Stimulated activated CD8-positive, alpha-beta memory T cell treated with anti-CD3 and anti-CD28 coated beads, Interleukin-4, amount 100 ng/mL, for 48 hours (primary cell): ENCODE measurements around the gene CD3D.

Source experiments
- DNase-seq: peaks from one replicate; pipeline ENCODE4 v3.0.0-alpha.2; 2020

The CD3D gene

GRCh38 chr11:118295815-118296454, 46.6 kb downstream of the CD3D start:
- no peak for DNase-seq

DNA sequence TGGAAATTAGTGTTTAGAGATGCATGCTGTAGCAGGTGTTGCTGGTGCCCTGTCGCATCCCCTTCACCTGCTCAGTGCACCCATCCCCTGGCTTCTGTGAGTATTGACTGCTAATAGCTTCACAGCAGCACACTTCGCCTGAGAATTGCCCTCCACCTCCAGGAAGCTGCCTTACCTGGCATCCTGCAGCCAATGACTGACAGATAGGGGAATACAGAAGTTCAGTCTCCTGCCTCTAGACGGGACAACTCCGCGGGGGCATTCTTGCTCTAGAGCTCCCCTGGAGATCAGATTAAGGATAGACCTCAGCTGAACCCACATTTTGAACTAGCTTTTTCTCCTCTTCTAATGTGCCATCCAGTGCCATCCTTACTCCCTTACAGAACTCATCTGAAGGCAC, 47.3 kb downstream of the CD3D start:
- DNase-seq = no peak

GRCh38 chr11:118294053-118294452, 48.5 kb downstream of the CD3D start:
- DNase-seq = no peak

DNA sequence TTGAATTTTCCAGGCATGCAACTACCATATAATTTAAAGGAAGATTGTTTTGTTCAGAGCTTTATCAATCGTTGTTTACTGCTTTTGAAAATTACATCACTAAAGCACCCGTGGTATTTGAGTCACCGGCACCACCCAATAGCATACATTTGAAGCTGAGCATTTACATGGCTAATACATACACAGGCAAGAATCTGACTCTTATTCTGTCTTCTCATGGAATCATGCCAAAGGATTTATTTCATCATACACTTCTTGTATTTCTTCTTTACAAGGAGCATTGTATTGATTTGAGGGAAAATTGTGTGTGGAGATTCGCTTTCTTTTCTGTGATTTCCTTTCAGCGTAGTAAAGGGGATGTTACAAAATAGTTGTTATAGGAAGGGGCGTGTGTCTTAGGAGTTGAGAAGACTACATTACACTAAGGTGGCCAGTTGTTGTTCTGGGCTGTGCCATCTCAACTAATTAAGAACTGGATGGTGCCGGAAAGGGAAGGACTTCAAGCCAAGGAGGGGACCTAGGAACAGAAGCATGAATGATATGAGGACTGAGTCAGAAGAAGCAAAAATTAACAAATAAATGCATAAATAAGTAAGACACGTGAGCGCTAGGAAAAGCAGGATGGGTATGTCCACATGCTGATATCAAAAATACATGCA, 50.9 kb downstream of the CD3D start:
- no peak for DNase-seq

DNA sequence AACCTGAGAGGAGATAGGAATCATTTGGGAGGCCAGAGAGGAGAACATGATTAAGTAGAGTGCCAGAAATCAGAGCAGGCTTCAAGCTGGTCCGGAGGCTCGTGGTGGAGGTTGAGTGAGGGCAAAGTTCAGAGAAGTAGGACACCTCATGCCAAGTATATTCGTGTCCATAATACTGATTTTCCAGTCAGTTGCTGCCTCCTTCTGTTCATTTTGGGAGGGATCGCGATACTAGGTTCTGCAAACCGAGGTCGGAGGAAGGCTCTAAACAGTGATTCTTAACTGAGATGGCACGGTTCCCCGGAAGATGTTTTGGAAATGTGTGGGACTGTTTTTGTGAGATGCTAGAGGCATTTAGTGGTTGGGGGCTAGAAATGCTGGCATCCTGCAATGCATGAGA, 51.6 kb downstream of the CD3D start:
- no peak for DNase-seq

DNA sequence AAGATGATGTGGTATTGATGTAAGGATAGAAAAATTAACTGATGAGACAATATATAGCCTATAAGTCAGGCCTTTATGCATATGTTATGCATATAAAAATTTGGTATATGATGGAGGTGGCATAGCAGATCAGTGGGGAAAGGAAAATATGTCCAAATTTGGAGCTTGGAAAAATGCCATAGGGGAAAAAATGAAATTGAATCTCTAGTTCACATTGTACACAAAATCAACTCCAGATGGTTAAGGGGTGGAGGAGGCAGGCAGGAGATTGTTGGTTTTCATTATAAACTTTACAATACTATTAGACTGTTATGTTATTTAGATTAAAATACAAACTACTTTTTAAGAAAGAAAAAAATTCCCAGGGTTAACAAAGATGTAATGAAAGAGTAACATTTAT, 53.1 kb downstream of the CD3D start:
- DNase-seq = no peak
